GM23338 (cell line): ENCODE measurements around the gene ADIG. TPM values are rescaled to one million over a fixed set of nuclear protein-coding genes. Genes with fewer than 3 reads are reported as not detected.

Experiments
- ATAC-seq: fragments of 200-7000 bp; cut with Tn5 transposase; 3 replicates; pipeline ENCODE4 v1.9.1; 2020
- DNase-seq: peaks from one replicate; pipeline ENCODE4 v3.0.0-alpha.2; 2015; ENCODE audit warnings: low spot score
- H2AFZ ChIP-seq: fragments of 200-600 bp; sonication (generic); 2 replicates; pipeline ENCODE4 v1.8.0; 2016; ENCODE audit warnings: antibody characterized with exemption, mild to moderate bottlenecking, moderate library complexity
- H3F3A ChIP-seq: fragments of 200-600 bp; sonication (generic); replicated peaks from 2 replicates; pipeline ENCODE4 v1.8.0; 2017; ENCODE audit warnings: antibody characterized with exemption, mixed run types, low read depth
- H3K27ac ChIP-seq: fragments of 200-600 bp; sonication (generic); 2 replicates; pipeline ENCODE4 v1.6.1; 2016; ENCODE audit warnings: low read depth
- H3K27me3 ChIP-seq: fragments of 200-600 bp; sonication (generic); 2 replicates; pipeline ENCODE4 v1.8.0; 2016; ENCODE audit warnings: mild to moderate bottlenecking, mixed run types, moderate library complexity; ENCODE audit not compliant: insufficient read depth
- H3K36me3 ChIP-seq: fragments of 200-600 bp; sonication (generic); 2 replicates; pipeline ENCODE4 v1.8.0; 2016; ENCODE audit warnings: mild to moderate bottlenecking; ENCODE audit not compliant: insufficient read depth
- H3K4me1 ChIP-seq: fragments of 200-600 bp; sonication (generic); 2 replicates; pipeline ENCODE4 v1.8.0; 2016; ENCODE audit warnings: mild to moderate bottlenecking, moderate library complexity; ENCODE audit not compliant: insufficient read depth
- H3K4me2 ChIP-seq: fragments of 200-600 bp; sonication (generic); 2 replicates; pipeline ENCODE4 v1.7.1; 2017; ENCODE audit warnings: mixed run types
- H3K4me3 ChIP-seq: fragments of 200-600 bp; sonication (generic); 2 replicates; pipeline ENCODE4 v1.6.1; 2016; ENCODE audit warnings: mixed run types
- H3K79me2 ChIP-seq: fragments of 200-600 bp; sonication (generic); replicated peaks from 2 replicates; pipeline ENCODE4 v1.8.0; 2017; ENCODE audit warnings: mild to moderate bottlenecking; ENCODE audit not compliant: insufficient read depth
- H3K9me2 ChIP-seq: fragments of 200-600 bp; sonication (generic); 2 replicates; pipeline ENCODE4 v1.8.0; 2017; ENCODE audit not compliant: insufficient read depth
- H4K20me1 ChIP-seq: fragments of 200-600 bp; sonication (generic); replicated peaks from 2 replicates; pipeline ENCODE4 v1.8.0; 2017; ENCODE audit warnings: mild to moderate bottlenecking; ENCODE audit not compliant: insufficient read depth
- H3K27ac Mint-ChIP-seq: 2 replicates; pipeline ENCODE4 v1.8.0; 2020; ENCODE audit warnings: inconsistent platforms, mild to moderate bottlenecking, moderate library complexity, mixed read lengths
- H3K27me3 Mint-ChIP-seq: 3 replicates; pipeline ENCODE4 v1.8.0; 2022; ENCODE audit warnings: low read depth, mild to moderate bottlenecking, moderate library complexity, mixed read lengths, inconsistent platforms; ENCODE audit not compliant: insufficient read depth, poor library complexity
- H3K36me3 Mint-ChIP-seq: 3 replicates; pipeline ENCODE4 v1.8.0; 2021; ENCODE audit warnings: low read depth, mild to moderate bottlenecking, inconsistent platforms, moderate library complexity, mixed read lengths
- H3K4me1 Mint-ChIP-seq: 3 replicates; pipeline ENCODE4 v1.8.0; 2020; ENCODE audit warnings: mild to moderate bottlenecking, inconsistent platforms, mixed read lengths
- H3K4me3 Mint-ChIP-seq: 3 replicates; pipeline ENCODE4 v1.8.0; 2021; ENCODE audit warnings: moderate library complexity, mild to moderate bottlenecking, inconsistent platforms, mixed read lengths
- H3K9me3 Mint-ChIP-seq: 3 replicates; pipeline ENCODE4 v1.8.0; 2020; ENCODE audit warnings: moderate library complexity, mild to moderate bottlenecking, inconsistent platforms, mixed read lengths
- CREB1 ChIP-seq: fragments of 250-450 bp; sonication (Bioruptor Pico); IDR thresholded peaks from 2 replicates; pipeline ENCODE4 v1.5.0; 2020; ENCODE audit warnings: low read depth, mild to moderate bottlenecking, moderate library complexity
- EZH2 ChIP-seq: fragments of 200-600 bp; sonication (generic); IDR thresholded peaks from one replicate; pipeline ENCODE4 v1.8.0; 2017; ENCODE audit warnings: antibody characterized with exemption, mild to moderate bottlenecking, low read depth; ENCODE audit not compliant: unreplicated experiment
- EZH2phosphoT487 ChIP-seq: fragments of 200-600 bp; sonication (generic); IDR thresholded peaks from one replicate; pipeline ENCODE4 v1.8.1; 2018; ENCODE audit warnings: antibody characterized with exemption; ENCODE audit not compliant: unreplicated experiment
- JUNB ChIP-seq: IDR thresholded peaks from one replicate; pipeline ENCODE4 v1.6.1; 2016; ENCODE audit warnings: antibody characterized with exemption; ENCODE audit not compliant: unreplicated experiment
- NANOG ChIP-seq: IDR thresholded peaks from 2 replicates; pipeline ENCODE4 v1.6.1; 2016; ENCODE audit warnings: antibody characterized with exemption, borderline replicate concordance
- POLR2AphosphoS5 ChIP-seq: IDR thresholded peaks from 2 replicates; pipeline ENCODE4 v1.6.1; 2016; ENCODE audit warnings: antibody characterized with exemption, low read depth
- STAT1 ChIP-seq: IDR thresholded peaks from one replicate; pipeline ENCODE4 v1.6.1; 2016; ENCODE audit warnings: antibody characterized with exemption; ENCODE audit not compliant: unreplicated experiment
- ZNF114 ChIP-seq: fragments of 250-450 bp; sonication (Bioruptor Pico); IDR thresholded peaks from 2 replicates; pipeline ENCODE4 v1.5.0; 2020; ENCODE audit warnings: mild to moderate bottlenecking, moderate library complexity
- ZNF331 ChIP-seq: fragments of 250-450 bp; sonication (Bioruptor Pico); IDR thresholded peaks from 2 replicates; pipeline ENCODE4 v1.5.0; 2020; ENCODE audit warnings: low read depth, mild to moderate bottlenecking, moderate library complexity
- ZNF462 ChIP-seq: fragments of 250-450 bp; sonication (Bioruptor Pico); IDR thresholded peaks from 2 replicates; pipeline ENCODE4 v1.5.0; 2020; ENCODE audit warnings: mild to moderate bottlenecking, moderate library complexity
- polyA plus RNA-seq: library from polyadenylated mRNA; unstranded; fragments of >200 nt; fragmentation: Nextera tagmentation; extraction: Ambion mirVana; gene quantifications from 2 replicates; pipeline ENCODE4 v1.2.1, GENCODE V29; 2016
- total RNA-seq: library from RNA; depleted of rRNA; stranded (reverse); fragments of >200 nt; shearing (Covaris generic); gene quantifications from 2 replicates; pipeline ENCODE4 v1.2.3, GENCODE V29; 2014
- TF ChIP-seq, protein P1 (sequence below): IDR thresholded peaks from 2 replicates; pipeline ENCODE4 v1.6.1; 2016; ENCODE audit warnings: antibody characterized with exemption
- TF ChIP-seq, protein P2 (sequence below), 2 experiments: fragments of 200-600 bp in 1 of 2; sonication (generic) in 1 of 2; conservative IDR thresholded peaks; 2 replicates each; pipeline versions ENCODE4 v1.5.1 to v1.6.1; 2016 to 2017; ENCODE audit warnings: antibody characterized with exemption in 2 of 2, low read depth in 2 of 2, mild to moderate bottlenecking in 2 of 2, moderate library complexity in 1 of 2
- TF ChIP-seq, protein P3 (sequence below): IDR thresholded peaks from one replicate; pipeline ENCODE4 v1.6.1; 2018; ENCODE audit warnings: antibody characterized with exemption; ENCODE audit not compliant: unreplicated experiment

ADIG gene
- total and polyA plus RNA-seq, 2 experiments from 2014 or later: not detected

DNA sequence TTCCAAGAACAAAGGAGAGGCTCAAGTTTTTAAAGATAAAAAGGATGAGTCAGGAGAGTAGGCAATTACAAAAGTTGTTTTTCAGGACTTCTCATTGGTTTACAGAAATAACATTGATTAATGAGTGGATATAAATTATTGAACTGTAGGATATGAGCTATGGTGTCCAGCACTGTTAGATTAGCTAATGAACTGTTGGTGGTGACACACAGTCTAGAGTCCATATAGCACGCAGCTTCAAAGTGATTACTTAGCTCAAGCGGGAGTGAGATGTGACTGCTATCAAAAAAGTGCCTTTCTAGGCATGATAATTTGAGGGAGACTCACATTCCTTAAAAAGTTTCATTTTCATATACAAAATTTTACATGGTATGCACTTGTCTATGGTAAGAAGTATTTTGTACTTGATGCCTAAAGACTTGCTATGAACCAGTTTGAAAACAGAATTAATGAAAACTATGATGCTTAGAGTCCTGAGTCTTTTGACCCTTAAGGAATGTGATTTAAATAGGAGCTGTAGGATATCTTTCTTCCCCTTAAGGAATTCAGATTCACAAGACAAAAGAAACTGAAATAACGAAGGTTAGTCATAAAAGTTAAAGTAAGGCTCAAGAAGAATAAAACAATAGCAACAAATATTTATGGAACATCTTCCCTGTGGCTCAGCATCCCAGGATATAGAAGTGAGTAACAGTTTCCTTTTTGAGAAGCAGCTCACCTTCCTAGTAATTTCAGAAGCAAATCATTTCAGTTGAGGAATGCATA, 22.2 kb upstream of the ADIG start:
- no peak for ATAC-seq

More for the DNA sequence above, 22.2 kb upstream of the ADIG start:
- Histone ChIP-seq H3K4me2 (no peak overlapping the region), H3K79me2 (no peaks in the 10 kb centered on the region), H4K20me1 (0 out of 2 replicates have a peak, but pooled peaks cover 3% of the 10 kb centered on the region), H3K9me2 (no peaks in the 10 kb centered on the region), H3K4me1 (no peaks in the 10 kb centered on the region), H3K27ac (no peak overlapping the region; the same call in 1 of the 2 replicates), H2AFZ (no peak overlapping the region), H3F3A (no peaks in the 10 kb centered on the region), H3K36me3 (peaks cover 11% of the 10 kb centered on the region), H3K27me3 (no peaks in the 10 kb centered on the region), H3K4me3 (no peak overlapping the region)
- no peak overlapping the region for H3K27ac Mint-ChIP-seq
- TF ChIP-seq NANOG (no peak), ZNF331 (no peak), EZH2 (no peak), STAT1 (no peak), JUNB (no peak), EZH2phosphoT487 (no peak), ZNF462 (CRISPR knock-in tag) (no peak), CREB1 (CRISPR knock-in tag) (no peak), ZNF114 (CRISPR knock-in tag) (no peak), POLR2AphosphoS5 (no peak)
- TF ChIP-seq, protein P1, sequence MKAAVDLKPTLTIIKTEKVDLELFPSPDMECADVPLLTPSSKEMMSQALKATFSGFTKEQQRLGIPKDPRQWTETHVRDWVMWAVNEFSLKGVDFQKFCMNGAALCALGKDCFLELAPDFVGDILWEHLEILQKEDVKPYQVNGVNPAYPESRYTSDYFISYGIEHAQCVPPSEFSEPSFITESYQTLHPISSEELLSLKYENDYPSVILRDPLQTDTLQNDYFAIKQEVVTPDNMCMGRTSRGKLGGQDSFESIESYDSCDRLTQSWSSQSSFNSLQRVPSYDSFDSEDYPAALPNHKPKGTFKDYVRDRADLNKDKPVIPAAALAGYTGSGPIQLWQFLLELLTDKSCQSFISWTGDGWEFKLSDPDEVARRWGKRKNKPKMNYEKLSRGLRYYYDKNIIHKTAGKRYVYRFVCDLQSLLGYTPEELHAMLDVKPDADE: no peak
- TF ChIP-seq, protein P2, sequence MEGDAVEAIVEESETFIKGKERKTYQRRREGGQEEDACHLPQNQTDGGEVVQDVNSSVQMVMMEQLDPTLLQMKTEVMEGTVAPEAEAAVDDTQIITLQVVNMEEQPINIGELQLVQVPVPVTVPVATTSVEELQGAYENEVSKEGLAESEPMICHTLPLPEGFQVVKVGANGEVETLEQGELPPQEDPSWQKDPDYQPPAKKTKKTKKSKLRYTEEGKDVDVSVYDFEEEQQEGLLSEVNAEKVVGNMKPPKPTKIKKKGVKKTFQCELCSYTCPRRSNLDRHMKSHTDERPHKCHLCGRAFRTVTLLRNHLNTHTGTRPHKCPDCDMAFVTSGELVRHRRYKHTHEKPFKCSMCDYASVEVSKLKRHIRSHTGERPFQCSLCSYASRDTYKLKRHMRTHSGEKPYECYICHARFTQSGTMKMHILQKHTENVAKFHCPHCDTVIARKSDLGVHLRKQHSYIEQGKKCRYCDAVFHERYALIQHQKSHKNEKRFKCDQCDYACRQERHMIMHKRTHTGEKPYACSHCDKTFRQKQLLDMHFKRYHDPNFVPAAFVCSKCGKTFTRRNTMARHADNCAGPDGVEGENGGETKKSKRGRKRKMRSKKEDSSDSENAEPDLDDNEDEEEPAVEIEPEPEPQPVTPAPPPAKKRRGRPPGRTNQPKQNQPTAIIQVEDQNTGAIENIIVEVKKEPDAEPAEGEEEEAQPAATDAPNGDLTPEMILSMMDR (conservative IDR thresholded peaks at IDR 0.05; ENCODE audit: low read depth in 2 of 2): no peak
- TF ChIP-seq, protein P3, sequence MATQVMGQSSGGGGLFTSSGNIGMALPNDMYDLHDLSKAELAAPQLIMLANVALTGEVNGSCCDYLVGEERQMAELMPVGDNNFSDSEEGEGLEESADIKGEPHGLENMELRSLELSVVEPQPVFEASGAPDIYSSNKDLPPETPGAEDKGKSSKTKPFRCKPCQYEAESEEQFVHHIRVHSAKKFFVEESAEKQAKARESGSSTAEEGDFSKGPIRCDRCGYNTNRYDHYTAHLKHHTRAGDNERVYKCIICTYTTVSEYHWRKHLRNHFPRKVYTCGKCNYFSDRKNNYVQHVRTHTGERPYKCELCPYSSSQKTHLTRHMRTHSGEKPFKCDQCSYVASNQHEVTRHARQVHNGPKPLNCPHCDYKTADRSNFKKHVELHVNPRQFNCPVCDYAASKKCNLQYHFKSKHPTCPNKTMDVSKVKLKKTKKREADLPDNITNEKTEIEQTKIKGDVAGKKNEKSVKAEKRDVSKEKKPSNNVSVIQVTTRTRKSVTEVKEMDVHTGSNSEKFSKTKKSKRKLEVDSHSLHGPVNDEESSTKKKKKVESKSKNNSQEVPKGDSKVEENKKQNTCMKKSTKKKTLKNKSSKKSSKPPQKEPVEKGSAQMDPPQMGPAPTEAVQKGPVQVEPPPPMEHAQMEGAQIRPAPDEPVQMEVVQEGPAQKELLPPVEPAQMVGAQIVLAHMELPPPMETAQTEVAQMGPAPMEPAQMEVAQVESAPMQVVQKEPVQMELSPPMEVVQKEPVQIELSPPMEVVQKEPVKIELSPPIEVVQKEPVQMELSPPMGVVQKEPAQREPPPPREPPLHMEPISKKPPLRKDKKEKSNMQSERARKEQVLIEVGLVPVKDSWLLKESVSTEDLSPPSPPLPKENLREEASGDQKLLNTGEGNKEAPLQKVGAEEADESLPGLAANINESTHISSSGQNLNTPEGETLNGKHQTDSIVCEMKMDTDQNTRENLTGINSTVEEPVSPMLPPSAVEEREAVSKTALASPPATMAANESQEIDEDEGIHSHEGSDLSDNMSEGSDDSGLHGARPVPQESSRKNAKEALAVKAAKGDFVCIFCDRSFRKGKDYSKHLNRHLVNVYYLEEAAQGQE: no peak
- DNase-seq: no peak
- peaks cover 29% of the 10 kb centered on the region for H3K36me3 Mint-ChIP-seq
- H3K4me1 Mint-ChIP-seq: 0 out of 3 replicates have a peak, but pooled peaks cover 4% of the 10 kb centered on the region
- H3K27me3 Mint-ChIP-seq: no peaks in the 10 kb centered on the region
- no peak overlapping the region for H3K4me3 Mint-ChIP-seq
- H3K9me3 Mint-ChIP-seq: no peaks in the 10 kb centered on the region
